RWPE2 (cell line): Measurements from ENCODE around the gene RRP7A.
"Not testable (repeated sequence)": the region's sequence is repeated elsewhere in the genome, so short reads cannot be mapped to it uniquely, and the experiment has no call there.

ENCODE experiments used
- ATAC-seq: fragments of 200-7000 bp; cut with Tn5 transposase; 3 replicates; pipeline ENCODE4 v1.9.1; 2021; ENCODE audit warnings: low read depth
- DNase-seq: peaks from one replicate; pipeline ENCODE4 v3.0.0-alpha.2; 2020; ENCODE audit warnings: low spot score
- H3K27ac ChIP-seq: fragments of 450-650 bp; 2 replicates; pipeline ENCODE4 v1.5.1; 2017; ENCODE audit warnings: mild to moderate bottlenecking; ENCODE audit not compliant: poor library complexity, severe bottlenecking
- H3K27me3 ChIP-seq: fragments of 250-450 bp; sonication (Bioruptor Pico); 2 replicates; pipeline ENCODE4 v1.5.1; 2021; ENCODE audit warnings: mild to moderate bottlenecking, moderate library complexity; ENCODE audit not compliant: insufficient read depth, poor library complexity, severe bottlenecking
- H3K36me3 ChIP-seq: fragments of 250-450 bp; sonication (Bioruptor Pico); 2 replicates; pipeline ENCODE4 v1.5.1; 2020; ENCODE audit warnings: low read depth, mild to moderate bottlenecking, moderate library complexity
- H3K4me1 ChIP-seq: fragments of 250-450 bp; sonication (Bioruptor Pico); 2 replicates; pipeline ENCODE4 v1.5.1; 2021; ENCODE audit warnings: mild to moderate bottlenecking, moderate library complexity; ENCODE audit not compliant: insufficient read depth, poor library complexity, severe bottlenecking
- H3K4me3 ChIP-seq: fragments of 250-450 bp; sonication (Bioruptor Pico); 2 replicates; pipeline ENCODE4 v1.5.1; 2021; ENCODE audit warnings: mild to moderate bottlenecking, moderate library complexity; ENCODE audit not compliant: severe bottlenecking
- H3K9me3 ChIP-seq: fragments of 250-450 bp; sonication (Bioruptor Pico); 2 replicates; pipeline ENCODE4 v1.5.1; 2021; ENCODE audit warnings: mild to moderate bottlenecking, moderate library complexity; ENCODE audit not compliant: severe bottlenecking
- TF ChIP-seq, protein P1 (sequence below): fragments of 450-650 bp; IDR thresholded peaks from one replicate; pipeline ENCODE4 v1.5.1; 2017; ENCODE audit warnings: mild to moderate bottlenecking, moderate library complexity; ENCODE audit not compliant: poor library complexity, severe bottlenecking

The RRP7A gene

DNA sequence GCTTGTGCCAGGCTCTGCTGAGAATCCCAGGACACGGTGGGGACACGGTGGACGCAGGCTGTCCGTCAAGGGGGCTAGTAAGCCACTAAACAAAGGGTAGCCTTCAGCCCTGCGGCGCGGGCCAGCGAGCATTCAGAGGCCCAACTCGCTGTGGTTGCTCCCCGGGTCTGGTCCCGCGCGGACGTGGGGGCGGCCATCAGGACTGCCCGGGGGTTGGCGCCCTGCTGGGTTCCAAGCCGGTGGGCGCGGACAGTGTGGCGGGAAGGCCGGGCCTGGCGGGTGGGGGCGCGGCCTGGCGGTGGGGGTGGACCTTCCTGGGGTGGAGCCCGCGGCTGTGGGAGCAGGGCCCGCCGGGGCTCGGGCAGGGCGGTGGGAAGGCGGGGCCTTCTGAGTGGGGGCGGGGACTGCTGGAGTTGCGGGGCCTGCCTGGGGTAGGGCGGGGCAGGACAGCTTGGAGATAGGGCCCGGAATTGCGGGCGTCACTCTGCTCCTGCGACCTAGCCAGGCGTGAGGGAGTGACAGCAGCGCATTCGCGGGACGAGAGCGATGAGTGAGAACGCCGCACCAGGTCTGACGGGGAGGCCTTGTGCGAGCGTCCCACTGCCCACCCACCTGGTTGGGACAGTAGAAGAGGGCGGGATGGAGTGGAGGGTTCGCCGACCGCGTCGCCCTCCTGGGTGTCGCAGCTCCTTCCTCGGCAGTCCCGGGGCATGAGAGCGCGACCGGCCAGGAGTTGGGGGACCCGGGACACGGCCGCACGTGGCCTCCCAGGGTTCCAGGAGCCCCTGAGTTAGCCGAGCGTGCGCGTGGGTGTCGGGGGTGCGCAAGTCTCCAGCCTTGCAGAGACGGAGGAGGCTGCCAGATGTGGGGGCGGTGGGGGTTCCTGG, 34.1 kb upstream of the RRP7A start, which contains the start of gene SERHL2:
TSS of gene SERHL2 (plus strand) at position 482 of the 887 bp plus-strand sequence. CDS start at position 547, 65 bp downstream.
- no peaks in the 10 kb centered on the region for H3K27me3 ChIP-seq
- no peak within 1 kb of the TSS for H3K27ac ChIP-seq
- ATAC-seq (peak; percentile 85), DNase-seq (peak; percentile 79)
- TF ChIP-seq, protein P1, sequence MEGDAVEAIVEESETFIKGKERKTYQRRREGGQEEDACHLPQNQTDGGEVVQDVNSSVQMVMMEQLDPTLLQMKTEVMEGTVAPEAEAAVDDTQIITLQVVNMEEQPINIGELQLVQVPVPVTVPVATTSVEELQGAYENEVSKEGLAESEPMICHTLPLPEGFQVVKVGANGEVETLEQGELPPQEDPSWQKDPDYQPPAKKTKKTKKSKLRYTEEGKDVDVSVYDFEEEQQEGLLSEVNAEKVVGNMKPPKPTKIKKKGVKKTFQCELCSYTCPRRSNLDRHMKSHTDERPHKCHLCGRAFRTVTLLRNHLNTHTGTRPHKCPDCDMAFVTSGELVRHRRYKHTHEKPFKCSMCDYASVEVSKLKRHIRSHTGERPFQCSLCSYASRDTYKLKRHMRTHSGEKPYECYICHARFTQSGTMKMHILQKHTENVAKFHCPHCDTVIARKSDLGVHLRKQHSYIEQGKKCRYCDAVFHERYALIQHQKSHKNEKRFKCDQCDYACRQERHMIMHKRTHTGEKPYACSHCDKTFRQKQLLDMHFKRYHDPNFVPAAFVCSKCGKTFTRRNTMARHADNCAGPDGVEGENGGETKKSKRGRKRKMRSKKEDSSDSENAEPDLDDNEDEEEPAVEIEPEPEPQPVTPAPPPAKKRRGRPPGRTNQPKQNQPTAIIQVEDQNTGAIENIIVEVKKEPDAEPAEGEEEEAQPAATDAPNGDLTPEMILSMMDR = no peak
- H3K36me3 ChIP-seq = no peaks in the 10 kb centered on the region
- H3K9me3 ChIP-seq = no peaks in the 10 kb centered on the region
- peak within 1 kb of the TSS; percentile 30 for H3K4me3 ChIP-seq
- no peaks in the 10 kb centered on the region for H3K4me1 ChIP-seq

DNA sequence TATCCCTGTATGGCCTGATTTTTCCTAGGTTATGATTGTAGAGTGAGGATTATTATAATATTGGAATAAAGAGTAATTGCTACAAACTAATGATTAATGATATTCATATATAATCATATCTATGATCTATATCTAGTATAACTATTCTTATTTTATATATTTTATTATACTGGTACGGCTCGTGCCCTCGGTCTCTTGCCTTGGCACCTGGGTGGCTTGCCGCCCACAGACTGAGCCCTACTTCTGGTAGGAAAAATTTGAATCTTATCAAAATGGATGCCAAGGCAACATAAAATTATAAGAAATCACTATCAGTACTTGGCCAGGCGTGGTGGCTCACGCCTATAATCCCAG, 32.7 kb upstream of the RRP7A start:
- not testable (repeated sequence) for H3K9me3 ChIP-seq, H3K27ac ChIP-seq, H3K4me1 ChIP-seq, H3K27me3 ChIP-seq, H3K4me3 ChIP-seq, H3K36me3 ChIP-seq, ATAC-seq, DNase-seq
- TF ChIP-seq, protein P1 = peak; percentile 44

DNA sequence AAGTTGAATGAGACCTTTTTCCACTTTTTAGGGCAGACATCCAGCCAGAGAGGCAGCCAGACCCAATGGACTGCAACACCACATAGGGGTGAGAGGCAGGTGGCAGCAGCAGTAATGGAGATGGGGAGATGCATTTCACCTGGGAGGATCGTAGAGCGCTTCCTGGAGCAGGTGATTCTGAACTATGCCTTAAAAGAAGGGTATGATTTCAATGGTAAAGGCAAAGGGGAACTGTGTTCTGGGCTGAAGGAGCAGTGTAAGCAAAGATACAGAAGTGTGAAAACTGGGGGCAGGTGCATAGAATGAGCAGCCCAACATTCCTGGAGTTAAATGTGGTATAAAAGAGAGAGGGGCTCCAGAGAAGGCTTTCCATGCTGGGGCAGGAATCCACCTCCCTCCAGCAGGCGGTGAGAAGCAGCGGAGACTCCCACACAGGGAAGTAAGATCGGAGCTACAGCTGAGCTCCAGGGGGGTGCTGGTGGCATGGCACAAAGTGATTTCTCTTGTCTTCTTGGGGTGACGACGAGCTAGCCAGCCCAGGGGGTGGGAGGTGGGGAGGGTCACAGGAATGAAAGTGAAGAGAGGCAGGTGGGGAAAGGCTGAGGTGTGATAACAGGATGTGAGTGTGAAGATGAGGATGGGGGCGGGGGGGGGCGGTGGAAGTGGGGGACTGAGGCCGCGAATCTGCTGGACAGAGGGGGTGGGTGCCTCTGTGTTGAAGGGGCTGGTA, 29.9 kb upstream of the RRP7A start:
- H3K4me3 ChIP-seq = no peak overlapping the region
- TF ChIP-seq, protein P1 = no peak
- H3K27me3 ChIP-seq = no peaks in the 10 kb centered on the region
- no peaks in the 10 kb centered on the region for H3K9me3 ChIP-seq
- H3K36me3 ChIP-seq = no peaks in the 10 kb centered on the region
- no peak overlapping the region for H3K27ac ChIP-seq
- ATAC-seq (no peak), DNase-seq (no peak)
- H3K4me1 ChIP-seq = no peaks in the 10 kb centered on the region

DNA sequence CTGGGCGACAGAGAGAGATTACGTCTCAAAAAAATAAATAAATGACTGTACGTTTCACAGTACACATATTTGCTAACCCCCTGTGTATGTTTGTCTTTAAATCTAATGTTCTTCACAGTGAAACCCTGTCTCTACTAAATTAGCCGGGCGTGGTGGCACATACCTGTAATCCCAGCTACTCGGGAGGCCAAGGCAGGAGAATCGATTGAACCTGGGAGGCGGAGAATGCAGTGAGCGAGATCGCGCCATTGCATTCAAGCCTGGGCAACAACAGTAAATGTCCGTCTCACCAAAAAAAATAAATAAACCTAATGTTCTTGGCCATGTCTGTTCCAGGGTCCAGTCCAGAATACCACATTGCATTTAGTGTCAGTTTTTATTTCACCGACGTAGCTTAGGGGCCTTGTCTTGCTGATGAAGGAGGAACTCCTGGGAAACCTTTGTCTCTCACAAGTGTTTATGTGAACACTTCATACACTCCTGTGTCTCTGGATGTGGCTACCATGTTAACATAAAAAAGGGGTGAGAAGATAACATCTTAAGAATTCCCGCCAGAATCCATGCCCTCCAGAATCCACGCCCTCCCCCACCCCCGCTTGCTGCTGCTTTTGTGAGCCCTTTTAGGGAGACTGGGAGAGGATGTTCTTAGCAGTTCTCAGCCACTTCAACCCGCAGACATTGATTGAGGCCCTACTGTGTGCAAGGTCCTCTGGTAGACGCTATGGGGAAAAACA, 29.2 kb upstream of the RRP7A start:
- ATAC-seq (no peak), DNase-seq (no peak)
- Histone ChIP-seq H3K27ac (no peak overlapping the region), H3K4me1 (no peaks in the 10 kb centered on the region), H3K4me3 (no peak overlapping the region), H3K9me3 (no peaks in the 10 kb centered on the region), H3K27me3 (no peaks in the 10 kb centered on the region), H3K36me3 (no peaks in the 10 kb centered on the region)
- TF ChIP-seq, protein P1 = no peak

DNA sequence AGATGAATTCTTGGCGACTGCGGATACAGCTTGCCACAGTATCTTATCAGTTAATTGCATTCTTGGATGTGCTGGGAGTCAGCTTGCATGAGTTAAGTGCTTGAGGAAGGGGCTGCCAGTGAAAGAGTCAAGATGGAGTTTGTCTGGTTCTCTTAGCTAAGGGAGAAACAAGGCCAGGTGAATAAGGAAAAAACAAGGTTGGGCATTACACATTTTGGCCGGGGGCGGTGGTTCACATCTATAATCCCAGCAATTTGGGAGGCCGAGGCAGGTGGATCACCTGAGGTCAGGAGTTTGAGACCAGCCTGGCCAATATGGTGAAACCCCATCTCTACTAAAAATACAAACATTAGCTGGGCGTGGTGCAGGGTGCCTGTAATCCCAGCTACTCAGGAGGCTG, 28.5 kb upstream of the RRP7A start:
- not testable (repeated sequence) for H3K9me3 ChIP-seq, H3K27ac ChIP-seq, ATAC-seq, H3K4me1 ChIP-seq, H3K27me3 ChIP-seq, DNase-seq, H3K4me3 ChIP-seq, H3K36me3 ChIP-seq
